ENCODE data around the gene CCL4L2. TPM values are rescaled to one million over a fixed set of nuclear protein-coding genes. Genes with fewer than 3 reads are reported as not detected.
"Not testable (repeated sequence)": the region's sequence is repeated elsewhere in the genome, so short reads cannot be mapped to it uniquely, and the experiment has no call there.

Gene CCL4L2
- polyA plus RNA-seq, 1 of the 3 experiments (the other 2 are of a cell fraction), result not detected

- H3K79me2 ChIP-seq (ENCODE audit: insufficient read depth); H3K36me3 ChIP-seq (replicated peaks in 1 of 2; ENCODE audit: control insufficient read depth in 1 of 2, insufficient read depth in 2 of 2, low read length in 1 of 2); H3K27ac ChIP-seq (ENCODE audit: low read depth in 2 of 2, low read length in 1 of 2); H3K4me3 ChIP-seq (ENCODE audit: low read depth in 2 of 2, low read length in 1 of 2); H2AFZ ChIP-seq (ENCODE audit: low read depth); H3F3A ChIP-seq (replicated peaks; ENCODE audit: insufficient read depth); H4K20me1 ChIP-seq (ENCODE audit: insufficient read depth); POLR2A ChIA-PET; H3K4me1 ChIP-seq (ENCODE audit: control insufficient read depth in 1 of 2, insufficient read depth in 2 of 2, low read depth in 1 of 2, low read length in 1 of 2); DNase-seq; H3K9me2 ChIP-seq; H3K4me2 ChIP-seq; H3K9me3 ChIP-seq; H3K9ac ChIP-seq: not testable (repeated sequence)
- 34% methylated on average over 5 of the region's 5 CpGs for WGBS (ENCODE audit: low lambda C conversion rate)
- peaks cover 48% of the 10 kb centered on the region for H3K27me3 ChIP-seq (ENCODE audit: insufficient read depth)
- CTCF ChIA-PET, result interaction anchor here (1.4 kb wide), 1 partner anchor 39 kb away, joined by 5 read pairs; no protein-coding TSS in a partner anchor
Measured at GRCh38 chr17:36187943-36188665, 22.8 kb upstream of the CCL4L2 start.

GRCh38 chr17:36188891-36189306, 22.0 kb upstream of the CCL4L2 start:
- no peaks in the 10 kb centered on the region for H3F3A ChIP-seq (replicated peaks; ENCODE audit: insufficient read depth)
- POLR2A ChIA-PET, result no interaction called here
- no peaks in the 10 kb centered on the region for H3K9me2 ChIP-seq
- no peak overlapping the region for H3K4me2 ChIP-seq
- no peaks in the 10 kb centered on the region for H4K20me1 ChIP-seq (ENCODE audit: insufficient read depth)
- no peaks in the 10 kb centered on the region for H3K36me3 ChIP-seq (replicated peaks in 1 of 2; ENCODE audit: control insufficient read depth in 1 of 2, insufficient read depth in 2 of 2, low read length in 1 of 2)
- 7% methylated on average over 7 of the region's 7 CpGs for WGBS (ENCODE audit: low lambda C conversion rate)
- no peak for DNase-seq
- no peaks in the 10 kb centered on the region for H3K9me3 ChIP-seq
- no peaks in the 10 kb centered on the region for H3K4me1 ChIP-seq (ENCODE audit: control insufficient read depth in 1 of 2, insufficient read depth in 2 of 2, low read depth in 1 of 2, low read length in 1 of 2)
- H3K4me3 ChIP-seq (ENCODE audit: low read depth in 2 of 2, low read length in 1 of 2), result no peak overlapping the region
- peaks cover 41% of the 10 kb centered on the region for H3K27me3 ChIP-seq (ENCODE audit: insufficient read depth)
- H3K9ac ChIP-seq, result no peak overlapping the region
- TF ChIP-seq GATA2 (CRISPR knock-in tag; IDR thresholded peaks at IDR 0.05) (no peak), FOXM1 (IDR thresholded peaks at IDR 0.05; ENCODE audit: low read depth) (no peak)
- no peak overlapping the region for H2AFZ ChIP-seq (ENCODE audit: low read depth)
- H3K27ac ChIP-seq (ENCODE audit: low read depth in 2 of 2, low read length in 1 of 2), result no peak overlapping the region
- H3K79me2 ChIP-seq (ENCODE audit: insufficient read depth), result no peaks in the 10 kb centered on the region
- CTCF ChIA-PET, result no interaction called here

- H3K9ac ChIP-seq; H3K9me2 ChIP-seq; H3K36me3 ChIP-seq (replicated peaks in 1 of 2; ENCODE audit: control insufficient read depth in 1 of 2, insufficient read depth in 2 of 2, low read length in 1 of 2); DNase-seq; H3K4me1 ChIP-seq (ENCODE audit: control insufficient read depth in 1 of 2, insufficient read depth in 2 of 2, low read depth in 1 of 2, low read length in 1 of 2); H3F3A ChIP-seq (replicated peaks; ENCODE audit: insufficient read depth); H3K27ac ChIP-seq (ENCODE audit: low read depth in 2 of 2, low read length in 1 of 2); CTCF ChIA-PET; H4K20me1 ChIP-seq (ENCODE audit: insufficient read depth); H3K79me2 ChIP-seq (ENCODE audit: insufficient read depth); H3K4me3 ChIP-seq (ENCODE audit: low read depth in 2 of 2, low read length in 1 of 2); POLR2A ChIA-PET; H3K4me2 ChIP-seq; H2AFZ ChIP-seq (ENCODE audit: low read depth); H3K9me3 ChIP-seq: not testable (repeated sequence)
- WGBS (ENCODE audit: low lambda C conversion rate), result 18% methylated on average over 4 of the region's 5 CpGs
- H3K27me3 ChIP-seq (ENCODE audit: insufficient read depth), result peaks cover 32% of the 10 kb centered on the region
Measured at GRCh38 chr17:36189993-36190392, 20.9 kb upstream of the CCL4L2 start.

GRCh38 chr17:36190549-36191330, 20.1 kb upstream of the CCL4L2 start:
- H4K20me1 ChIP-seq (ENCODE audit: insufficient read depth); H3K9me2 ChIP-seq; H2AFZ ChIP-seq (ENCODE audit: low read depth); H3K4me1 ChIP-seq (ENCODE audit: control insufficient read depth in 1 of 2, insufficient read depth in 2 of 2, low read depth in 1 of 2, low read length in 1 of 2); POLR2A ChIA-PET; H3K4me3 ChIP-seq (ENCODE audit: low read depth in 2 of 2, low read length in 1 of 2); H3K79me2 ChIP-seq (ENCODE audit: insufficient read depth); H3F3A ChIP-seq (replicated peaks; ENCODE audit: insufficient read depth); H3K4me2 ChIP-seq; DNase-seq; H3K9me3 ChIP-seq; H3K27ac ChIP-seq (ENCODE audit: low read depth in 2 of 2, low read length in 1 of 2); CTCF ChIA-PET; H3K9ac ChIP-seq; H3K36me3 ChIP-seq (replicated peaks in 1 of 2; ENCODE audit: control insufficient read depth in 1 of 2, insufficient read depth in 2 of 2, low read length in 1 of 2): not testable (repeated sequence)
- 26% methylated on average over 9 of the region's 9 CpGs for WGBS (ENCODE audit: low lambda C conversion rate)
- peaks cover 39% of the 10 kb centered on the region for H3K27me3 ChIP-seq (ENCODE audit: insufficient read depth)

All from SK-N-SH (cell line).